IPS-NIHi7 (cell line): Measurements from ENCODE around the gene AGPAT3.
A peak's percentile ranks its signal among the peaks of the same experiment; 100 is the strongest.

ENCODE experiments used
- DNase-seq: peaks from one replicate; pipeline ENCODE4 v3.0.0; 2012; ENCODE audit warnings: mixed read lengths; ENCODE audit errors: extremely low spot score

AGPAT3 gene

GRCh38 chr21:43994085-43994484 lies 129.1 kb downstream of the AGPAT3 start:
- DNase-seq: peak; percentile 10

- no peak for DNase-seq
These were observed 129.6 kb downstream of the AGPAT3 start for GRCh38 chr21:43994646-43995045.

GRCh38 chr21:43995521-43996105 lies 130.6 kb downstream of the AGPAT3 start:
- peak; percentile 6 for DNase-seq

- no peak for DNase-seq
These were observed 133.0 kb downstream of the AGPAT3 start for GRCh38 chr21:43997766-43998742.

- DNase-seq: no peak
These were observed 135.3 kb downstream of the AGPAT3 start for GRCh38 chr21:44000360-44000759.

- no peak for DNase-seq
These were observed 137.5 kb downstream of the AGPAT3 start for GRCh38 chr21:44002511-44002910.

GRCh38 chr21:44003307-44003966 lies 138.4 kb downstream of the AGPAT3 start:
- no peak for DNase-seq

GRCh38 chr21:44005071-44005470 lies 140.0 kb downstream of the AGPAT3 start:
- no peak for DNase-seq

- DNase-seq: no peak
These were observed 140.6 kb downstream of the AGPAT3 start for GRCh38 chr21:44005593-44005992.

- DNase-seq: no peak
These were observed 141.1 kb downstream of the AGPAT3 start for GRCh38 chr21:44006017-44006619.

GRCh38 chr21:44006656-44007055 lies 141.6 kb downstream of the AGPAT3 start:
- no peak for DNase-seq

GRCh38 chr21:44010429-44010828 lies 145.4 kb downstream of the AGPAT3 start:
- no peak for DNase-seq

GRCh38 chr21:44011123-44011522 lies 146.1 kb downstream of the AGPAT3 start:
- DNase-seq: no peak

GRCh38 chr21:44011579-44012473 lies 146.8 kb downstream of the AGPAT3 start, which contains the start of gene TRAPPC10:
Gene TRAPPC10, plus strand, starts transcription at chr21:44012309. Its CDS starts 185 bp downstream, at chr21:44012494.
- DNase-seq: peak; percentile 83

GRCh38 chr21:44012474-44013379 lies 147.7 kb downstream of the AGPAT3 start:
- peak; percentile 89 for DNase-seq

- no peak for DNase-seq
These were observed 148.5 kb downstream of the AGPAT3 start for GRCh38 chr21:44013380-44014088.

GRCh38 chr21:44017601-44018000 lies 152.6 kb downstream of the AGPAT3 start:
- DNase-seq: no peak

- DNase-seq: no peak
These were observed 153.1 kb downstream of the AGPAT3 start for GRCh38 chr21:44018127-44018526.
